IMR-90 (cell line): Measurements from ENCODE around the gene ARL8B. TPM values are rescaled to one million over a fixed set of nuclear protein-coding genes. Genes with fewer than 3 reads are reported as not detected.

Experiments used
- ATAC-seq: fragments of 200-7000 bp; cut with Tn5 transposase; 2 replicates; pipeline ENCODE4 v1.9.1; 2020; ENCODE audit warnings: low read depth, mild to moderate bottlenecking, moderate library complexity
- BruUV-seq: library from RNA; stranded (reverse); fragments of 400-500 nt; replicated peaks from 2 replicates; lab custom pipeline; 2021; lab: Mats Ljungman, UMichigan
- CTCF ChIA-PET: fragments of 300-600 bp; formaldehyde crosslinking; extraction: SDS; loops from one replicate; lab custom pipeline; 2021; ENCODE audit warnings: antibody characterized with exemption; lab: Yijun Ruan, JAX
- POLR2A ChIA-PET: fragments of 300-600 bp; sonication (Branson Sonifier 250); formaldehyde crosslinking; loops from one replicate; lab custom pipeline; 2022; ENCODE audit warnings: antibody characterized with exemption; ENCODE audit not compliant: unreplicated experiment; lab: Charles Lee
- DNase-seq: peaks from one replicate; pipeline ENCODE4 v3.0.0; 2013
- H2AFZ ChIP-seq: replicated peaks from 2 replicates; pipeline ENCODE3; 2013; ENCODE audit warnings: low read length, mild to moderate bottlenecking; ENCODE audit not compliant: poor library complexity
- H2AK5ac ChIP-seq: 2 replicates; pipeline ENCODE4 v1.6.1; 2013; ENCODE audit warnings: low read depth, low read length, inconsistent platforms
- H2AK9ac ChIP-seq: replicated peaks from 2 replicates; pipeline ENCODE3; 2013; ENCODE audit warnings: mild to moderate bottlenecking, low read depth, low read length, moderate library complexity; ENCODE audit not compliant: poor library complexity
- H2BK120ac ChIP-seq: 2 replicates; pipeline ENCODE4 v1.6.1; 2013; ENCODE audit warnings: low read depth, low read length, inconsistent platforms
- H2BK15ac ChIP-seq: 3 replicates; pipeline ENCODE4 v1.6.1; 2013; ENCODE audit warnings: low read depth, low read length, inconsistent platforms
- H2BK20ac ChIP-seq: 2 replicates; pipeline ENCODE4 v1.6.1; 2013; ENCODE audit warnings: low read depth, mild to moderate bottlenecking, inconsistent platforms, low read length, moderate library complexity
- H2BK5ac ChIP-seq: 2 replicates; pipeline ENCODE4 v1.6.1; 2013; ENCODE audit warnings: mild to moderate bottlenecking, low read depth, low read length, inconsistent platforms; ENCODE audit not compliant: poor library complexity, severe bottlenecking
- H3K14ac ChIP-seq: replicated peaks from 2 replicates; pipeline ENCODE4 v1.6.1; 2013; ENCODE audit warnings: low read depth, low read length, inconsistent platforms
- H3K18ac ChIP-seq: 2 replicates; pipeline ENCODE4 v1.6.1; 2013; ENCODE audit warnings: low read depth, low read length, control low read depth
- H3K23ac ChIP-seq: 2 replicates; pipeline ENCODE4 v1.6.1; 2013; ENCODE audit warnings: low read depth, low read length, inconsistent platforms
- H3K27ac ChIP-seq: 2 replicates; pipeline ENCODE4 v1.5.1; 2013; ENCODE audit warnings: mild to moderate bottlenecking, control low read depth, low read length; ENCODE audit not compliant: insufficient read depth
- H3K27me3 ChIP-seq: 2 replicates; pipeline ENCODE4 v1.6.1; 2013; ENCODE audit warnings: low read length; ENCODE audit not compliant: control insufficient read depth, insufficient read depth
- H3K36me3 ChIP-seq: 2 replicates; pipeline ENCODE4 v1.6.1; 2013; ENCODE audit warnings: low read length, mixed read lengths; ENCODE audit not compliant: control insufficient read depth, insufficient read depth
- H3K4ac ChIP-seq: 2 replicates; pipeline ENCODE4 v1.6.1; 2013; ENCODE audit warnings: low read depth, low read length, inconsistent platforms
- H3K4me1 ChIP-seq: 2 replicates; pipeline ENCODE4 v1.6.1; 2013; ENCODE audit warnings: low read length, mixed read lengths; ENCODE audit not compliant: control insufficient read depth, insufficient read depth
- H3K4me2 ChIP-seq: 2 replicates; pipeline ENCODE4 v1.6.1; 2013; ENCODE audit warnings: low read depth, mild to moderate bottlenecking, control low read depth, low read length, moderate library complexity
- H3K4me3 ChIP-seq: 2 replicates; pipeline ENCODE4 v1.5.1; 2013; ENCODE audit warnings: low read depth, mild to moderate bottlenecking, control low read depth, low read length, moderate library complexity; ENCODE audit not compliant: insufficient read depth
- H3K56ac ChIP-seq: 2 replicates; pipeline ENCODE4 v1.6.1; 2013; ENCODE audit warnings: low read length, inconsistent platforms; ENCODE audit not compliant: insufficient read depth; ENCODE audit errors: extremely low read depth
- H3K79me1 ChIP-seq, 2 experiments: 2 replicates each; pipeline ENCODE4 v1.6.1; 2013; ENCODE audit warnings: low read length in 2 of 2, inconsistent platforms in 1 of 2, low read depth in 1 of 2
- H3K9ac ChIP-seq: 2 replicates; pipeline ENCODE4 v1.6.1; 2013; ENCODE audit warnings: low read depth, low read length, control low read depth
- H3K9me1 ChIP-seq: 2 replicates; pipeline ENCODE4 v1.6.1; 2013; ENCODE audit warnings: low read length, inconsistent platforms; ENCODE audit not compliant: insufficient read depth
- H3K9me3 ChIP-seq: 2 replicates; pipeline ENCODE4 v1.6.1; 2013; ENCODE audit warnings: low read length; ENCODE audit not compliant: control insufficient read depth, insufficient read depth
- H4K20me1 ChIP-seq: 2 replicates; pipeline ENCODE4 v1.6.1; 2013; ENCODE audit warnings: low read length, inconsistent platforms; ENCODE audit not compliant: insufficient read depth
- H4K5ac ChIP-seq: 2 replicates; pipeline ENCODE4 v1.6.1; 2013; ENCODE audit warnings: mild to moderate bottlenecking, low read depth, low read length, control low read depth
- H4K8ac ChIP-seq, 2 experiments: 2 replicates each; pipeline ENCODE4 v1.6.1; 2013; ENCODE audit warnings: low read depth in 2 of 2, low read length in 2 of 2, control low read depth in 1 of 2, inconsistent platforms in 1 of 2
- H4K91ac ChIP-seq: 2 replicates; pipeline ENCODE4 v1.6.1; 2013; ENCODE audit warnings: low read depth, low read length, inconsistent platforms; ENCODE audit not compliant: insufficient read depth
- BHLHE40 ChIP-seq: fragments of 150-350 bp; IDR thresholded peaks from 2 replicates; pipeline ENCODE4 v1.6.1; 2016; ENCODE audit warnings: mild to moderate bottlenecking, low read depth, low read length
- FOS ChIP-seq: fragments of 150-350 bp; IDR thresholded peaks from 2 replicates; pipeline ENCODE4 v1.6.1; 2016; ENCODE audit warnings: low read depth, low read length
- MAZ ChIP-seq: IDR thresholded peaks from 2 replicates; pipeline ENCODE4 v1.6.1; 2012; ENCODE audit warnings: low read depth, mild to moderate bottlenecking, low read length, improper control_type of control experiment, moderate library complexity, borderline replicate concordance
- NFE2L2 ChIP-seq: fragments of 150-350 bp; IDR thresholded peaks from 2 replicates; pipeline ENCODE4 v1.6.1; 2016; ENCODE audit warnings: low read depth, mild to moderate bottlenecking, low read length
- WGBS, 2 experiments: methylation state at CpG; one replicate each; pipeline versions ENCODE4 v1.1.5 to v1.1.7; 2013; ENCODE audit warnings: missing lambda C conversion rate in 2 of 2; ENCODE audit not compliant: insufficient read length in 1 of 2; ENCODE audit errors: extremely low coverage in 2 of 2; 5-methylcytosine and 5-hydroxymethylcytosine counted together
- dilution Hi-C: fragments of 300-500 bp; cut with HindIII; formaldehyde crosslinking; loops from one replicate; pipeline ENCODE4 v1.14.3; 2018; ENCODE audit warnings: low sequenced_read_pairs; ENCODE audit not compliant: unreplicated experiment
- in situ Hi-C: fragments of 300-500 bp; cut with MboI; formaldehyde crosslinking; loops from 3 replicates; pipeline ENCODE4 v1.14.3; 2019; ENCODE audit warnings: low sequenced_read_pairs, inconsistent platforms, mixed read lengths
- intact Hi-C: fragments of 100-400 bp; cut with micrococcal nuclease; formaldehyde crosslinking; loops from 2 replicates; pipeline ENCODE4 v1.10.0; 2022
- polyA plus RNA-seq, 3 experiments: library from polyadenylated mRNA; depleted of rRNA; stranded (reverse); fragments of >200 nt; gene quantifications; 2 replicates each; pipeline ENCODE4 v1.2.3, GENCODE V29; 2012; ENCODE audit warnings: low replicate concordance in 1 of 3
- total RNA-seq: library from RNA; depleted of rRNA; stranded (reverse); fragments of >200 nt; gene quantifications from 2 replicates; pipeline ENCODE4 v1.2.3, GENCODE V29; 2012
- TF ChIP-seq, protein P1 (sequence below): conservative IDR thresholded peaks from 2 replicates; pipeline ENCODE4 v1.5.1; 2012; ENCODE audit warnings: mild to moderate bottlenecking, low read depth, low read length, improper control_type of control experiment
- TF ChIP-seq, protein P2 (sequence below): fragments of 150-350 bp; IDR thresholded peaks from 2 replicates; pipeline ENCODE4 v1.6.1; 2017; ENCODE audit warnings: mild to moderate bottlenecking, antibody characterized with exemption, low read length, low read depth

Gene ARL8B
- total and polyA plus RNA-seq, 2 of the 4 experiments (the other 2 are of a cell fraction): 32.3 to 47.0 TPM

- Histone ChIP-seq H2BK20ac (no peak overlapping the region), H3K9ac (no peak overlapping the region), H3K4me1 (no peaks in the 10 kb centered on the region), H3K27me3 (no peaks in the 10 kb centered on the region), H3K4me3 (no peak overlapping the region), H4K91ac (no peak overlapping the region), H3K14ac (no peak overlapping the region), H3K36me3 (no peaks in the 10 kb centered on the region), H3K4me2 (no peak overlapping the region), H2BK15ac (no peak overlapping the region), H2AK5ac (no peak overlapping the region), H3K56ac (no peak overlapping the region), H3K27ac (no peak overlapping the region), H3K18ac (no peak overlapping the region), H3K9me1 (0 out of 2 replicates have a peak, but pooled peaks cover 3% of the 10 kb centered on the region), H2AFZ (no peak overlapping the region), H4K5ac (no peak overlapping the region), H3K79me1 (peaks cover 27 to 59% of the 10 kb centered on the region in 2 experiments), H2AK9ac (no peak overlapping the region), H3K4ac (no peak overlapping the region), H4K8ac (no peak overlapping the region), H3K9me3 (no peaks in the 10 kb centered on the region), H2BK120ac (no peak overlapping the region), H2BK5ac (no peak overlapping the region), H3K23ac (no peak overlapping the region), H4K20me1 (peaks cover 54% of the 10 kb centered on the region)
- POLR2A ChIA-PET: no interaction called here
- no peak for ATAC-seq
- no TSS peak for BruUV-seq
- WGBS, 2 experiments: 94% methylated on average over 3 of the region's 6 CpGs; no CpG with 5 or more reads in 1 of the 2 experiments
- no peak for DNase-seq
- TF ChIP-seq FOS: no peak
- no peak for TF ChIP-seq BHLHE40
- TF ChIP-seq NFE2L2: no peak
- TF ChIP-seq MAZ: no peak
- TF ChIP-seq, protein P1, sequence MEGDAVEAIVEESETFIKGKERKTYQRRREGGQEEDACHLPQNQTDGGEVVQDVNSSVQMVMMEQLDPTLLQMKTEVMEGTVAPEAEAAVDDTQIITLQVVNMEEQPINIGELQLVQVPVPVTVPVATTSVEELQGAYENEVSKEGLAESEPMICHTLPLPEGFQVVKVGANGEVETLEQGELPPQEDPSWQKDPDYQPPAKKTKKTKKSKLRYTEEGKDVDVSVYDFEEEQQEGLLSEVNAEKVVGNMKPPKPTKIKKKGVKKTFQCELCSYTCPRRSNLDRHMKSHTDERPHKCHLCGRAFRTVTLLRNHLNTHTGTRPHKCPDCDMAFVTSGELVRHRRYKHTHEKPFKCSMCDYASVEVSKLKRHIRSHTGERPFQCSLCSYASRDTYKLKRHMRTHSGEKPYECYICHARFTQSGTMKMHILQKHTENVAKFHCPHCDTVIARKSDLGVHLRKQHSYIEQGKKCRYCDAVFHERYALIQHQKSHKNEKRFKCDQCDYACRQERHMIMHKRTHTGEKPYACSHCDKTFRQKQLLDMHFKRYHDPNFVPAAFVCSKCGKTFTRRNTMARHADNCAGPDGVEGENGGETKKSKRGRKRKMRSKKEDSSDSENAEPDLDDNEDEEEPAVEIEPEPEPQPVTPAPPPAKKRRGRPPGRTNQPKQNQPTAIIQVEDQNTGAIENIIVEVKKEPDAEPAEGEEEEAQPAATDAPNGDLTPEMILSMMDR: no peak
- TF ChIP-seq, protein P2, sequence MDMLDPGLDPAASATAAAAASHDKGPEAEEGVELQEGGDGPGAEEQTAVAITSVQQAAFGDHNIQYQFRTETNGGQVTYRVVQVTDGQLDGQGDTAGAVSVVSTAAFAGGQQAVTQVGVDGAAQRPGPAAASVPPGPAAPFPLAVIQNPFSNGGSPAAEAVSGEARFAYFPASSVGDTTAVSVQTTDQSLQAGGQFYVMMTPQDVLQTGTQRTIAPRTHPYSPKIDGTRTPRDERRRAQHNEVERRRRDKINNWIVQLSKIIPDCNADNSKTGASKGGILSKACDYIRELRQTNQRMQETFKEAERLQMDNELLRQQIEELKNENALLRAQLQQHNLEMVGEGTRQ: no peak
- in situ Hi-C loops: no loop called here
- CTCF ChIA-PET: no interaction called here
- dilution Hi-C loops: no loop called here
- intact Hi-C loops: no loop called here
Observed at GRCh38 chr3:5151586-5151985, 29.5 kb downstream of the ARL8B start.
